ENCODE results near the gene BMPR1A. TPM values are rescaled to one million over a fixed set of nuclear protein-coding genes. Genes with fewer than 3 reads are reported as not detected.
"Not testable (repeated sequence)": the region's sequence is repeated elsewhere in the genome, so short reads cannot be mapped to it uniquely, and the experiment has no call there.

BMPR1A gene
- total and polyA plus RNA-seq, 7 experiments from 2014 or later, result 2.1 to 11.3 (median 5.6) TPM

DNA sequence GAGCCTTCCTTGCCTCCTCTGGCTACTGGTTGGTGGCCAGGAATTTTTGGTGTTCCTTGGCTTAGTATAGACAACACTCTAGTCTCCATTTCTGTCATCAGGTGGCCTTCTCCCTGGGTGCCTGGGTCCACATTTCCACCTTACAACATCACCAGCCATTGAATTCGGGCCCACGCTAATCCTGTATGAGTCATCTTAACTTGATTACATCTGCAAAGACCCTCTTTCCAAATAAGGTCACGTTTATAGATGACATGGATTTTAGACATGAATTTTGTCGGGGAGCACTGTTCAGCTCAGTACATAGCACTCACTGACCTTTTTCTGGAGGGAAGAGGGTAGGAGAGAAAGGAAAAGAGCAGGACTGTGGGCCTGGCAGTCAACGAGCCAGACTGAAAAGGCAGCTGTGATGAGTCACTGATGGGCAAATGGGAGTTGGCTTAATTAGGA is 161.6 kb downstream of the BMPR1A start:
- Histone ChIP-seq H3K9me3 (ENCODE audit: control insufficient read depth in 2 of 3, low read length in 3 of 3) (no peaks in the 10 kb centered on the region), H3K36me3 (ENCODE audit: control insufficient read depth in 2 of 3, insufficient read depth in 3 of 3, low read length in 3 of 3) (no peaks in the 10 kb centered on the region), H3K27ac (ENCODE audit: low read depth, low read length) (no peak overlapping the region), H3K4me3 (ENCODE audit: low read length) (no peak overlapping the region), H3K4me1 (ENCODE audit: control insufficient read depth in 2 of 2, insufficient read depth in 2 of 2, low read length in 2 of 2) (no peaks in the 10 kb centered on the region), H3K27me3 (ENCODE audit: control insufficient read depth in 2 of 2, insufficient read depth in 2 of 2, low read length in 2 of 2) (no peaks in the 10 kb centered on the region)
- no peak for ATAC-seq
- H3K4me3 Mint-ChIP-seq, result no peak overlapping the region
- no peak for DNase-seq
- H3K27me3 Mint-ChIP-seq, result no peaks in the 10 kb centered on the region
- ChIA-PET CTCF (no interaction called here), POLR2A (no interaction called here)
- no peak overlapping the region for H3K27ac Mint-ChIP-seq
- H3K36me3 Mint-ChIP-seq, result peaks cover 0 to 22% (median 14%) of the 10 kb centered on the region in 5 donors
- intact Hi-C loops (cut with micrococcal nuclease), result no loop called here
- no peaks in the 10 kb centered on the region for H3K4me1 Mint-ChIP-seq
- H3K9me3 Mint-ChIP-seq, result no peaks in the 10 kb centered on the region

DNA sequence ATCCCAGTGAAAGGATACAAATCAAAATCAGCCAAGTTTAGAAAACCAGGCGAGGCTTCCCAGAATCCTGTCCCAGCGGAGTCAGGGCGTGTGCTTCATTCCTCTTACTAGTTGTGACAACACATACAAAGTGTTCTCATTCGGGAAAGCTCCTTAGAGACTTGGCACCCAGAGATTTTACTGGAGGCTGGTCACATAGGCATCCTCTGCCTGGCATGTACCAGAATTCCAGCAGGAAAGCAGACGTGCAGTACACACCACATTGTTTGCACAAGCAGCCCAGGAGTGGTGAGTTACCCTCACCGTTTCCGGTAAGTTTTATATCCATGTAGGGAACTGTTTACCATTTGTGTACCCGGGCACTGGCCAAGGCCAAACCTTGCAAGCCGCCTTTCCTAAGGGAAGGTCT is 166.1 kb downstream of the BMPR1A start:
- Histone ChIP-seq H3K27me3 (ENCODE audit: control insufficient read depth in 2 of 2, insufficient read depth in 2 of 2, low read length in 2 of 2) (no peaks in the 10 kb centered on the region), H3K4me3 (ENCODE audit: low read length) (no peak overlapping the region), H3K4me1 (ENCODE audit: control insufficient read depth in 2 of 2, insufficient read depth in 2 of 2, low read length in 2 of 2) (no peaks in the 10 kb centered on the region), H3K9me3 (ENCODE audit: control insufficient read depth in 2 of 3, low read length in 3 of 3) (no peaks in the 10 kb centered on the region), H3K27ac (ENCODE audit: low read depth, low read length) (no peak overlapping the region), H3K36me3 (ENCODE audit: control insufficient read depth in 2 of 3, insufficient read depth in 3 of 3, low read length in 3 of 3) (no peaks in the 10 kb centered on the region)
- Mint-ChIP-seq H3K36me3 (peaks cover 0 to 22% (median 9%) of the 10 kb centered on the region in 5 donors), H3K4me3 (no peak overlapping the region), H3K27ac (no peak overlapping the region), H3K9me3 (no peaks in the 10 kb centered on the region), H3K4me1 (no peaks in the 10 kb centered on the region), H3K27me3 (no peaks in the 10 kb centered on the region)
- DNase-seq (no peak), ATAC-seq (no peak)
- ChIA-PET CTCF (no interaction called here), POLR2A (no interaction called here)
- intact Hi-C loops (cut with micrococcal nuclease), result no loop called here

DNA sequence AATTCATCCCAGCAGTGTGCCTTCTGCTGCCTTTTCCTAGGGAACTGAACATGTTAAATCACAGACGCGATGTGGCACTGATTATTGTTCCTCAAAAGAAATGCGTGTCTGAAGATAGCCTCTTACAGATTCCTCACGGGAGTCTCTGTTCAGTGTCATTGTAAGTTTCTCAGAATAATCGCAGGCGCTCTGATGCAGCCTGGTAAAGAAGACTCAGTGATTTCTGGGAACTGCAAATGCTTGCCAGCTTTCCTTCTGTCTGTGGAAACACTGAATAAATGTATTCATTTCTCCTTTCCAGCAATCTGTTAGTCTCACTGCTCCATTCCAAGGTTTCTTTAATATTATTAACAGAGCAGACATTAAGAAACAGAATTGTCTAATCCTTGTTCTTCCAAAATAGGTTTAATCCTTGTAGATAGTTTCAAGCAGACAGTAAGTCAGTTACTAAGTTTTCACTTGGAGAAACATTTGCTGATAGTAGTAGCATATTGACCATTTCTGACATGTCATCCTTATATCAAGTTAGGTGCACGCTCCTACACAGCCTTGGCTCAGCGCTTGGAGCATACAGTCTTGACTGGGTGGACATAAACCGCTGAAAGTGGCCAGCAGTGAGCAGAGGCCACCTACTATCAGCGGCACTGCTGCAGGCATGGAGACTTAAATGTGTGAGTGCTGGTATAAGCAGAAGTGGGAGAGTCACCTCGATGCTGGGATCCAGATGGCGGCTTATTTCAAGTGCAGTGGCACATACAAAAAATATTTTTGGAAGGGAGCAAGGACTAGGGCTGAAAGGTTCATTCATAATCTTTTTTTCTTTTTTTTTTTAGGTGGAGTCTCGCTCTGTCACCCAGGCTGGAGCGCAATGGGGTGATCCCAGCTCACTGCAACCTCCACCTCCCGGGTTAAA is 173.3 kb downstream of the BMPR1A start:
- no peak overlapping the region for H3K4me3 ChIP-seq (ENCODE audit: low read length)
- Mint-ChIP-seq H3K9me3 (no peaks in the 10 kb centered on the region), H3K27ac (no peak overlapping the region), H3K4me3 (no peak overlapping the region), H3K36me3 (peaks cover 0 to 3% (median 0%) of the 10 kb centered on the region in 5 donors), H3K27me3 (no peaks in the 10 kb centered on the region), H3K4me1 (no peaks in the 10 kb centered on the region)
- intact Hi-C loops (cut with micrococcal nuclease), result no loop called here
- DNase-seq (no peak), ATAC-seq (no peak)
- no peaks in the 10 kb centered on the region for H3K27me3 ChIP-seq (ENCODE audit: control insufficient read depth in 2 of 2, insufficient read depth in 2 of 2, low read length in 2 of 2)
- ChIA-PET POLR2A (no interaction called here), CTCF (interaction anchor here (0.6 kb wide), 1 partner anchor 509 kb away, joined by 3 read pairs; no protein-coding TSS in a partner anchor)
- H3K4me1 ChIP-seq (ENCODE audit: control insufficient read depth in 2 of 2, insufficient read depth in 2 of 2, low read length in 2 of 2), result no peaks in the 10 kb centered on the region
- H3K27ac ChIP-seq (ENCODE audit: low read depth, low read length), result no peak overlapping the region
- H3K9me3 ChIP-seq (ENCODE audit: control insufficient read depth in 2 of 3, low read length in 3 of 3), result no peaks in the 10 kb centered on the region
- H3K36me3 ChIP-seq (ENCODE audit: control insufficient read depth in 2 of 3, insufficient read depth in 3 of 3, low read length in 3 of 3), result no peaks in the 10 kb centered on the region

DNA sequence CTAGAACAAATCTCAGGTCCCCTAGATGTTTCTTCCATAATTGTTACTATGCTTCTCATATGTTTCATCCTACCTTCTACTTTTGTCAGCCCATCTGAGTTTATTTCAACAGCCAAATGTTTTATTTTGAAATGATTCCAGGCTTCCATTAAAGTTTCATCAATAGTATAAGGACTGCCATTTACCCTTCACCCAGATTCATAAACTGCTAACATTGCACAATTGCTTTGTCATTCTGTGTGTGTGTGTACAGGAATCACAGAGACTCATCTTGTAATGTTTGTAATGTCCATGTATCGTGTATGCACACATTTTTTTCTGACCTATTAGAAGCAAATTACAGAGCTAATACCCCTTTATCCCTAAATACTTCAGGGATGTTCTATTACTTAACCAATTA is 175.5 kb downstream of the BMPR1A start:
- no peak for DNase-seq
- CTCF ChIA-PET, result interaction anchor here (1.2 kb wide), 1 partner anchor 35 kb away, joined by 3 read pairs; no protein-coding TSS in a partner anchor

DNA sequence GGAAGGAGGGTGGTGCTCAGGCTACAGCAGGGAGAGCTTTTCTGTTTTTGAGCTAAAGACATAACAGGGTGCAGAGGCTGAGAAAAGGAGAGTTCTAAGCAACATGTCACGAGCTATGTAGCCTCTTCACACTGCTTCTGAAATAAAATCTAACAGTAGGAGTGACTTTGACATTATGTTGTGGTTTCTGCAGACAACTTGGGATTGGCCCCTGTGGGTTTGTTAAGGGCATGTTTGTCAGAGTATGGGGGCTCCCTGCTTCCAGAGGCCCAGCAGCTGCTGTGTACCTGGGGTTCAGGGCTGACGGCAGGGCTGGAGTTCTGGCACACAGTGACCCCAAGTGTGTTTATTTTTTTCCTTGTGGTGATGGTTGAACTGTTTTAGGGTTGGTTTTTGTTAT is 176.3 kb downstream of the BMPR1A start:
- DNase-seq (no peak), ATAC-seq (no peak)
- ChIA-PET CTCF (no interaction called here), POLR2A (no interaction called here)
- H3K27ac Mint-ChIP-seq, result no peak overlapping the region
- H3K4me1 Mint-ChIP-seq, result no peaks in the 10 kb centered on the region
- H3K27me3 ChIP-seq (ENCODE audit: control insufficient read depth in 2 of 2, insufficient read depth in 2 of 2, low read length in 2 of 2), result no peaks in the 10 kb centered on the region
- H3K27ac ChIP-seq (ENCODE audit: low read depth, low read length), result no peak overlapping the region
- H3K9me3 ChIP-seq (ENCODE audit: control insufficient read depth in 2 of 3, low read length in 3 of 3), result no peaks in the 10 kb centered on the region
- intact Hi-C loops (cut with micrococcal nuclease), result no loop called here
- H3K4me3 Mint-ChIP-seq, result no peak overlapping the region
- H3K4me1 ChIP-seq (ENCODE audit: control insufficient read depth in 2 of 2, insufficient read depth in 2 of 2, low read length in 2 of 2), result no peaks in the 10 kb centered on the region
- peaks cover 0 to 3% (median 0%) of the 10 kb centered on the region in 5 donors for H3K36me3 Mint-ChIP-seq
- no peaks in the 10 kb centered on the region for H3K9me3 Mint-ChIP-seq
- no peaks in the 10 kb centered on the region for H3K36me3 ChIP-seq (ENCODE audit: control insufficient read depth in 2 of 3, insufficient read depth in 3 of 3, low read length in 3 of 3)
- peaks cover 0 to 2% (median 0%) of the 10 kb centered on the region in 5 donors for H3K27me3 Mint-ChIP-seq
- no peak overlapping the region for H3K4me3 ChIP-seq (ENCODE audit: low read length)

More for the DNA sequence above, 175.5 kb downstream of the BMPR1A start:
- Mint-ChIP-seq H3K27ac (no peak overlapping the region), H3K9me3 (no peaks in the 10 kb centered on the region), H3K27me3 (no peaks in the 10 kb centered on the region), H3K4me3 (no peak overlapping the region), H3K36me3 (peaks cover 0 to 3% (median 0%) of the 10 kb centered on the region in 5 donors), H3K4me1 (no peaks in the 10 kb centered on the region)
- H3K27ac ChIP-seq (ENCODE audit: low read depth, low read length), result no peak overlapping the region
- H3K27me3 ChIP-seq (ENCODE audit: control insufficient read depth in 2 of 2, insufficient read depth in 2 of 2, low read length in 2 of 2), result no peaks in the 10 kb centered on the region
- no peaks in the 10 kb centered on the region for H3K9me3 ChIP-seq (ENCODE audit: control insufficient read depth in 2 of 3, low read length in 3 of 3)
- H3K36me3 ChIP-seq (ENCODE audit: control insufficient read depth in 2 of 3, insufficient read depth in 3 of 3, low read length in 3 of 3), result no peaks in the 10 kb centered on the region
- H3K4me1 ChIP-seq (ENCODE audit: control insufficient read depth in 2 of 2, insufficient read depth in 2 of 2, low read length in 2 of 2), result no peaks in the 10 kb centered on the region
- no peak overlapping the region for H3K4me3 ChIP-seq (ENCODE audit: low read length)
- no peak for ATAC-seq
- POLR2A ChIA-PET, result no interaction called here
- intact Hi-C loops (cut with micrococcal nuclease), result no loop called here

DNA sequence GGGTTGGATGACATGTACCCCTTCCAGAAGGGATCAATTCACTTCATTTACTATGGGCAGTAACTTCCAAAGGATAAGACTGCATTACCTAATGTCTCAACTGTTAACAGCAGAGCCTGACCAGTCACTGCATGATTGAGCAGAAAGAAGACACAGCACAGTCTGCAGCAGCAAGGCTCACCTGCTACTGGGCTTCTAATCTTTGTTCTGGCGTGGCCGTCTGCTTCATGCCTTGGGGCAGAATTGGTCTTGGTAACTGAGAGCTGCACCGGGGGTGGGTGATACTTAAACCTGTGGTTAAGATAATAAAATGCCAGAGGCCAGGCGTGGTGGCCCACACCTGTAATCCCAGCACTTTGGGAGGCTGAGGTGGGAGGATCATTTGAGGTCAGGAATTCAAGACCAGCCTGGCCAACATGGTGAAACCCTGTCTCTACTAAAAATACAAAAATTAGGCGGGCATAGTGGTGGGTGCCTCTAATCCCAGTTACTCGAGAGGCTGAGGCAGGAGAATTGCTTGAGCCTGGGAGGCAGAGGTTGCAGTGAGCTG is 177.8 kb downstream of the BMPR1A start:
- CTCF ChIA-PET, result not testable (repeated sequence)

More for the DNA sequence above, 177.8 kb downstream of the BMPR1A start:
- H3K27ac ChIP-seq (ENCODE audit: low read depth, low read length); H3K27me3 ChIP-seq (ENCODE audit: control insufficient read depth in 2 of 2, insufficient read depth in 2 of 2, low read length in 2 of 2); H3K4me1 ChIP-seq (ENCODE audit: control insufficient read depth in 2 of 2, insufficient read depth in 2 of 2, low read length in 2 of 2); ATAC-seq; H3K36me3 ChIP-seq (ENCODE audit: control insufficient read depth in 2 of 3, insufficient read depth in 3 of 3, low read length in 3 of 3); H3K36me3 Mint-ChIP-seq; H3K27ac Mint-ChIP-seq; H3K4me3 Mint-ChIP-seq; H3K9me3 Mint-ChIP-seq; H3K4me3 ChIP-seq (ENCODE audit: low read length); H3K27me3 Mint-ChIP-seq; H3K4me1 Mint-ChIP-seq; intact Hi-C loops (cut with micrococcal nuclease); H3K9me3 ChIP-seq (ENCODE audit: control insufficient read depth in 2 of 3, low read length in 3 of 3); POLR2A ChIA-PET; DNase-seq: not testable (repeated sequence)
